ENCODE measurements around the gene LCTL.

The LCTL gene

GRCh38 chr15:66601521-66601920 is 35.7 kb upstream of the LCTL start:
- TF ChIP-seq CREB1 (IDR thresholded peaks at IDR 0.05; ENCODE audit: low read depth) (no peak), EGR1 (IDR thresholded peaks at IDR 0.05) (no peak), MAX (IDR thresholded peaks at IDR 0.05) (no peak), USF1 (IDR thresholded peaks at IDR 0.05) (no peak)

GRCh38 chr15:66600240-66600627 is 34.4 kb upstream of the LCTL start:
- TF ChIP-seq ZBTB7A (IDR thresholded peaks at IDR 0.05; ENCODE audit: low read depth) (no peak), TEAD4 (IDR thresholded peaks at IDR 0.05) (no peak), USF1 (IDR thresholded peaks at IDR 0.05) (no peak), FOXM1 (IDR thresholded peaks at IDR 0.05; ENCODE audit: borderline replicate concordance, low read depth) (no peak), NFIC (IDR thresholded peaks at IDR 0.05) (no peak), TAF1 (IDR thresholded peaks at IDR 0.05; ENCODE audit: low read depth) (no peak), REST (IDR thresholded peaks at IDR 0.05; ENCODE audit: low read depth) (no peak), CEBPB (IDR thresholded peaks at IDR 0.05) (no peak), CREB1 (IDR thresholded peaks at IDR 0.05; ENCODE audit: low read depth) (no peak), EP300 (IDR thresholded peaks at IDR 0.05; ENCODE audit: borderline replicate concordance) (no peak), MAX (IDR thresholded peaks at IDR 0.05) (no peak), RAD21 (IDR thresholded peaks at IDR 0.05; ENCODE audit: low read depth) (no peak), YY1 (IDR thresholded peaks at IDR 0.05; ENCODE audit: low read depth) (no peak), EGR1 (IDR thresholded peaks at IDR 0.05) (no peak), TCF12 (IDR thresholded peaks at IDR 0.05; ENCODE audit: low read depth) (no peak)

- TF ChIP-seq USF1 (IDR thresholded peaks at IDR 0.05): no peak
- no peak for TF ChIP-seq TAF1 (IDR thresholded peaks at IDR 0.05; ENCODE audit: low read depth)
- TF ChIP-seq ZBTB7A (IDR thresholded peaks at IDR 0.05; ENCODE audit: low read depth): no peak
- TF ChIP-seq NFIC (IDR thresholded peaks at IDR 0.05): no peak
- TF ChIP-seq EGR1 (IDR thresholded peaks at IDR 0.05): no peak
- no peak for TF ChIP-seq RAD21 (IDR thresholded peaks at IDR 0.05; ENCODE audit: low read depth)
- TF ChIP-seq CEBPB (IDR thresholded peaks at IDR 0.05): no peak
- no peak for TF ChIP-seq TEAD4 (IDR thresholded peaks at IDR 0.05)
- no peak for TF ChIP-seq FOXM1 (IDR thresholded peaks at IDR 0.05; ENCODE audit: borderline replicate concordance, low read depth)
- no peak for TF ChIP-seq CREB1 (IDR thresholded peaks at IDR 0.05; ENCODE audit: low read depth)
- TF ChIP-seq TCF12 (IDR thresholded peaks at IDR 0.05; ENCODE audit: low read depth): no peak
- no peak for TF ChIP-seq YY1 (IDR thresholded peaks at IDR 0.05; ENCODE audit: low read depth)
Measured at GRCh38 chr15:66599536-66600239, 33.9 kb upstream of the LCTL start.

- TF ChIP-seq ZBTB7A (IDR thresholded peaks at IDR 0.05; ENCODE audit: low read depth) (no peak), TEAD4 (IDR thresholded peaks at IDR 0.05) (no peak), FOXM1 (IDR thresholded peaks at IDR 0.05; ENCODE audit: borderline replicate concordance, low read depth) (no peak), EGR1 (IDR thresholded peaks at IDR 0.05) (no peak), NFIC (IDR thresholded peaks at IDR 0.05) (no peak), REST (IDR thresholded peaks at IDR 0.05; ENCODE audit: low read depth) (no peak), RAD21 (IDR thresholded peaks at IDR 0.05; ENCODE audit: low read depth) (no peak), YY1 (IDR thresholded peaks at IDR 0.05; ENCODE audit: low read depth) (no peak), TAF1 (IDR thresholded peaks at IDR 0.05; ENCODE audit: low read depth) (no peak), EP300 (IDR thresholded peaks at IDR 0.05; ENCODE audit: borderline replicate concordance) (no peak), CEBPB (IDR thresholded peaks at IDR 0.05) (no peak), USF1 (IDR thresholded peaks at IDR 0.05) (no peak), TCF12 (IDR thresholded peaks at IDR 0.05; ENCODE audit: low read depth) (no peak), MAX (IDR thresholded peaks at IDR 0.05) (no peak), CREB1 (IDR thresholded peaks at IDR 0.05; ENCODE audit: low read depth) (no peak)
Measured at GRCh38 chr15:66598095-66598815, 32.5 kb upstream of the LCTL start.
